H1 (cell line): ENCODE data around the gene TMEM151B. TPM values are rescaled to one million over a fixed set of nuclear protein-coding genes. Genes with fewer than 3 reads are reported as not detected.

Experiments
- CTCF ChIA-PET: fragments of 300-600 bp; sonication (Branson Sonifier 250); formaldehyde crosslinking; loops from one replicate; lab custom pipeline; 2021; ENCODE audit not compliant: partially characterized antibody; lab: Charles Lee
- POLR2A ChIA-PET: fragments of 300-600 bp; sonication (Branson Sonifier 250); formaldehyde crosslinking; loops from one replicate; lab custom pipeline; 2021; ENCODE audit warnings: inconsistent platforms; ENCODE audit not compliant: partially characterized antibody; lab: Charles Lee
- DNase-seq, 2 experiments: peaks; one replicate each; pipeline versions ENCODE4 v3.0.0 to v3.0.0-alpha.2; 2010 to 2022; ENCODE audit warnings: low spot score in 2 of 2, low read depth in 1 of 2, mixed read lengths in 1 of 2
- FAIRE-seq: peaks from 2 replicates; lab custom pipeline; 2011; peaks lifted over from hg19 to GRCh38; lab: Jason Lieb, UNC
- H2AFZ ChIP-seq: 2 replicates; pipeline ENCODE4 v1.8.1; 2012; ENCODE audit warnings: low read length, inconsistent platforms
- H2AK5ac ChIP-seq: 2 replicates; pipeline ENCODE4 v1.6.1; 2013; ENCODE audit warnings: low read depth, low read length
- H2BK120ac ChIP-seq: replicated peaks from 2 replicates; pipeline ENCODE3; 2013; ENCODE audit warnings: low read depth, low read length, inconsistent platforms
- H2BK12ac ChIP-seq: 2 replicates; pipeline ENCODE4 v1.6.1; 2013; ENCODE audit warnings: low read depth, low read length
- H2BK15ac ChIP-seq: 2 replicates; pipeline ENCODE4 v1.6.1; 2013; ENCODE audit warnings: low read length
- H2BK20ac ChIP-seq: 2 replicates; pipeline ENCODE4 v1.6.1; 2013; ENCODE audit warnings: low read length
- H2BK5ac ChIP-seq: 2 replicates; pipeline ENCODE4 v1.6.1; 2013; ENCODE audit warnings: low read depth, low read length
- H3K14ac ChIP-seq: 2 replicates; pipeline ENCODE4 v1.6.1; 2013; ENCODE audit warnings: inconsistent platforms; ENCODE audit not compliant: insufficient read length
- H3K18ac ChIP-seq: 2 replicates; pipeline ENCODE4 v1.6.1; 2013; ENCODE audit warnings: low read length; ENCODE audit errors: extremely low read depth
- H3K23ac ChIP-seq: 2 replicates; pipeline ENCODE4 v1.6.1; 2013; ENCODE audit warnings: inconsistent platforms; ENCODE audit not compliant: insufficient read length
- H3K23me2 ChIP-seq: 2 replicates; pipeline ENCODE4 v1.6.1; 2013; ENCODE audit warnings: low read depth, low read length
- H3K27ac ChIP-seq: 2 replicates; pipeline ENCODE4 v1.6.1; 2011; ENCODE audit warnings: low read depth, low read length, inconsistent platforms
- H3K27me3 ChIP-seq, 4 experiments: replicated peaks in 1 of 4; 1 replicate in 1 of 4; 2 replicates in 3 of 4; pipeline versions ENCODE4 v1.6.1 to v1.8.1; 2011 to 2013; ENCODE audit warnings: low read length in 3 of 4, mild to moderate bottlenecking in 3 of 4, inconsistent platforms in 2 of 4, mixed read lengths in 2 of 4, moderate library complexity in 1 of 4; ENCODE audit not compliant: control insufficient read depth in 3 of 4, insufficient read depth in 3 of 4; ENCODE audit errors: extremely low read depth in 1 of 4
- H3K36me3 ChIP-seq, 4 experiments: 2 replicates each; pipeline versions ENCODE4 v1.6.1 to v1.8.1; 2011 to 2013; ENCODE audit warnings: mild to moderate bottlenecking in 4 of 4, low read length in 3 of 4, moderate library complexity in 2 of 4, control low read depth in 1 of 4, inconsistent platforms in 1 of 4; ENCODE audit not compliant: insufficient read depth in 4 of 4, control insufficient read depth in 2 of 4
- H3K4ac ChIP-seq: replicated peaks from 2 replicates; pipeline ENCODE3; 2013; ENCODE audit warnings: low read length, low read depth, mixed read lengths, inconsistent platforms; ENCODE audit not compliant: insufficient read length
- H3K4me1 ChIP-seq, 4 experiments: replicated peaks in 1 of 4; 1 replicate in 1 of 4; 2 replicates in 3 of 4; pipeline versions ENCODE4 v1.6.1 to v1.8.1; 2011 to 2013; ENCODE audit warnings: low read length in 3 of 4, inconsistent platforms in 2 of 4, mixed read lengths in 1 of 4; ENCODE audit not compliant: insufficient read depth in 4 of 4, control insufficient read depth in 3 of 4
- H3K4me2 ChIP-seq, 2 experiments: 2 replicates each; pipeline versions ENCODE4 v1.6.1 to v1.8.1; 2011 to 2013; ENCODE audit warnings: low read depth in 2 of 2, low read length in 2 of 2, control low read depth in 1 of 2, inconsistent platforms in 1 of 2, mild to moderate bottlenecking in 1 of 2; ENCODE audit not compliant: insufficient read depth in 1 of 2
- H3K4me3 ChIP-seq, 4 experiments: fragments of 200-600, 300-600 bp in 1 of 4; sonication (generic), shearing (Covaris generic), sonication (Bioruptor Twin) in 1 of 4; 2 replicates each; pipeline versions ENCODE4 v1.5.1 to v1.8.1; 2011 to 2016; ENCODE audit warnings: low read length in 4 of 4, low read depth in 3 of 4, control low read depth in 2 of 4, inconsistent platforms in 2 of 4, mild to moderate bottlenecking in 2 of 4, mixed read lengths in 1 of 4, moderate library complexity in 1 of 4; ENCODE audit not compliant: insufficient read depth in 2 of 4; ENCODE audit errors: extremely low read depth in 1 of 4
- H3K56ac ChIP-seq: replicated peaks from 2 replicates; pipeline ENCODE3; 2013; ENCODE audit warnings: low read depth, mild to moderate bottlenecking, mixed read lengths, low read length, inconsistent platforms; ENCODE audit not compliant: insufficient read length
- H3K79me1 ChIP-seq: 2 replicates; pipeline ENCODE4 v1.6.1; 2013; ENCODE audit warnings: low read depth, low read length, control low read depth
- H3K79me2 ChIP-seq, 2 experiments: 2 replicates each; pipeline versions ENCODE4 v1.6.1 to v1.8.1; 2012 to 2013; ENCODE audit warnings: low read length in 2 of 2, mild to moderate bottlenecking in 2 of 2, inconsistent platforms in 1 of 2; ENCODE audit not compliant: insufficient read depth in 2 of 2, control insufficient read depth in 1 of 2
- H3K9ac ChIP-seq, 4 experiments: replicated peaks in 1 of 4; 1 replicate in 1 of 4; 2 replicates in 3 of 4; pipeline versions ENCODE4 v1.6.1 to v1.8.1; 2011 to 2013; ENCODE audit warnings: low read depth in 3 of 4, low read length in 3 of 4, control low read depth in 2 of 4, mild to moderate bottlenecking in 2 of 4, moderate library complexity in 2 of 4, inconsistent platforms in 1 of 4; ENCODE audit errors: extremely low read depth in 1 of 4
- H3K9me3 ChIP-seq, 2 experiments: 2 replicates each; pipeline versions ENCODE4 v1.6.1 to v1.8.1; 2012 to 2013; ENCODE audit warnings: mild to moderate bottlenecking in 2 of 2, moderate library complexity in 2 of 2, control low read depth in 1 of 2, inconsistent platforms in 1 of 2, low read depth in 1 of 2, low read length in 1 of 2, mixed read lengths in 1 of 2; ENCODE audit not compliant: insufficient read depth in 2 of 2
- H4K20me1 ChIP-seq, 2 experiments: replicated peaks in 1 of 2; 2 replicates each; pipeline versions ENCODE3 to v1.8.1; 2011 to 2013; ENCODE audit warnings: inconsistent platforms in 2 of 2, low read length in 2 of 2, mild to moderate bottlenecking in 1 of 2; ENCODE audit not compliant: insufficient read depth in 2 of 2, control insufficient read depth in 1 of 2
- H4K5ac ChIP-seq: 2 replicates; pipeline ENCODE4 v1.6.1; 2013; ENCODE audit warnings: low read length, low read depth, mixed read lengths, inconsistent platforms; ENCODE audit not compliant: insufficient read length
- H4K8ac ChIP-seq: 2 replicates; pipeline ENCODE4 v1.8.0; 2013; ENCODE audit warnings: mild to moderate bottlenecking, moderate library complexity, low read length, inconsistent platforms; ENCODE audit not compliant: insufficient read depth; ENCODE audit errors: extremely low read depth
- H4K91ac ChIP-seq: replicated peaks from 2 replicates; pipeline ENCODE3; 2013; ENCODE audit warnings: low read length, mixed read lengths, inconsistent platforms; ENCODE audit not compliant: insufficient read length
- BACH1 ChIP-seq: IDR thresholded peaks from 2 replicates; pipeline ENCODE4 v1.6.1; 2012; ENCODE audit warnings: low read length, improper control_type of control experiment
- BRCA1 ChIP-seq: IDR thresholded peaks from 2 replicates; pipeline ENCODE4 v1.6.1; 2012; ENCODE audit warnings: low read depth, low read length, improper control_type of control experiment
- NANOG ChIP-seq: IDR thresholded peaks from 2 replicates; pipeline ENCODE4 v1.6.1; 2011; ENCODE audit warnings: low read length, low read depth, mild to moderate bottlenecking, inconsistent platforms; ENCODE audit not compliant: insufficient read depth, poor library complexity, severe bottlenecking
- POLR2A ChIP-seq, 2 experiments: IDR thresholded peaks; 1 replicate in 1 of 2; 2 replicates in 1 of 2; pipeline ENCODE4 v1.6.1; 2011; ENCODE audit warnings: low read depth in 2 of 2, low read length in 2 of 2, mild to moderate bottlenecking in 2 of 2; ENCODE audit errors: control extremely low read depth in 1 of 2
- SP2 ChIP-seq: IDR thresholded peaks from 2 replicates; pipeline ENCODE4 v1.6.1; 2012; ENCODE audit warnings: mild to moderate bottlenecking, low read length, inconsistent platforms
- SP4 ChIP-seq: IDR thresholded peaks from 2 replicates; pipeline ENCODE4 v1.6.1; 2012; ENCODE audit warnings: low read length, inconsistent platforms
- TAF1 ChIP-seq: IDR thresholded peaks from 2 replicates; pipeline ENCODE4 v1.6.1; 2011; ENCODE audit warnings: mild to moderate bottlenecking, low read depth, low read length
- TBP ChIP-seq: IDR thresholded peaks from 2 replicates; pipeline ENCODE4 v1.6.1; 2011; ENCODE audit warnings: low read depth, low read length, improper control_type of control experiment
- TEAD4 ChIP-seq: IDR thresholded peaks from 2 replicates; pipeline ENCODE4 v1.6.1; 2012; ENCODE audit warnings: low read depth, low read length, inconsistent platforms, mixed read lengths
- WGBS, 2 experiments: shearing (Covaris generic) in 1 of 2; methylation state at CpG; one replicate each; pipeline versions ENCODE4 v1.1.6 to v1.1.7; 2013 to 2015; ENCODE audit warnings: low lambda C conversion rate in 2 of 2, mixed read lengths in 2 of 2, inconsistent platforms in 1 of 2, low coverage in 1 of 2, missing lambda C conversion rate in 1 of 2; ENCODE audit not compliant: insufficient replicate concordance in 2 of 2, insufficient coverage in 1 of 2, insufficient read length in 1 of 2; ENCODE audit errors: extremely low coverage in 1 of 2, missing lambda C conversion rate in 1 of 2; 5-methylcytosine and 5-hydroxymethylcytosine counted together
- polyA plus RNA-seq, 7 experiments: library from polyadenylated mRNA; depleted of rRNA in 3 of 7; stranded (reverse) in 5 of 7; unstranded in 2 of 7; fragments of >200 nt in 5 of 7; fragments of 200-250 nt in 2 of 7; gene quantifications; 1 replicate in 5 of 7; 2 replicates in 1 of 7; 4 replicates in 1 of 7; pipeline versions ENCODE4 v1.2.1 to v1.2.3, GENCODE V29; 2011 to 2013; ENCODE audit warnings: missing spikeins in 2 of 7, mixed read lengths in 2 of 7
- total RNA-seq: library from RNA; stranded (reverse); fragmentation: NEBNext Ultra II Directional; extraction: Animal tissue kit (Norgen Biotek cat#: 25700); gene quantifications from 2 replicates; pipeline ENCODE4 v1.2.1, GENCODE V29; 2021
- TF ChIP-seq, protein P1 (sequence below), 3 experiments: IDR thresholded peaks; 1 replicate in 2 of 3; 2 replicates in 1 of 3; pipeline versions ENCODE4 v1.5.1 to v1.6.1; 2011; ENCODE audit warnings: low read length in 3 of 3, mild to moderate bottlenecking in 3 of 3, inconsistent platforms in 2 of 3, low read depth in 1 of 3, moderate library complexity in 1 of 3; ENCODE audit not compliant: insufficient read depth in 1 of 3; ENCODE audit errors: control extremely low read depth in 1 of 3
- TF ChIP-seq, protein P2 (sequence below): IDR thresholded peaks from 2 replicates; pipeline ENCODE4 v1.6.1; 2012; ENCODE audit warnings: inconsistent platforms

The TMEM151B gene
- total and polyA plus RNA-seq, 2 of the 8 experiments (the other 6 are each of a cell fraction or from before 2014, with no cell fraction given), result 8.0 to 15.5 TPM

DNA sequence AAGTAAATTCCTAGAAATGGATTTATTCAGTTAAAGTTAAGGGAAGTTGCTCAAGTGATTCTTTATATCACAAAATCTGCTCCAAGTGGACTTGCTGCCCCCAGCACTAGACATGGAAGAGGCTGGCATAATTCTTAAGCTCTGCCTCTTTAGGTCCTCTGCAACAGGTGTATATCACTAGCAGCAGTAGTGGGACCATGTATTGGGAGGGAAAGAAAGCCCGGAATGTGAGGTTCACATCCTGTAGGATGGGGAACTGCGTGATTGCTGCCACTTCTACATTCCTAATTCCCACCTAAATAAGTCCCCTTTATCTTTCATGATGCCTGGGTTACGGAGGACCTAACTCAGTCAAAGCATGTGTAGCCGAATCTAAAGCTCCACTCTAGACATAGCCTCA lies 85.4 kb downstream of the TMEM151B start:
- Histone ChIP-seq H3K4me1 (peaks cover 0 to under 1% (median 0%) of the 10 kb centered on the region in 4 experiments; a peak in 1 of 7 replicates), H4K20me1 (no peaks in the 10 kb centered on the region), H3K14ac (no peak overlapping the region), H4K8ac (no peak overlapping the region), H3K56ac (no peak overlapping the region), H2BK5ac (no peak overlapping the region), H3K79me1 (no peaks in the 10 kb centered on the region), H3K36me3 (no peaks in the 10 kb centered on the region), H2AFZ (no peak overlapping the region), H4K5ac (no peak overlapping the region), H3K23ac (no peak overlapping the region), H3K23me2 (no peaks in the 10 kb centered on the region; the same call in 1 of the 2 replicates), H4K91ac (no peak overlapping the region), H3K4ac (no peak overlapping the region), H2AK5ac (no peak overlapping the region), H3K4me3 (no peak overlapping the region), H2BK20ac (no peak overlapping the region), H3K27me3 (no peaks in the 10 kb centered on the region), H2BK120ac (no peak overlapping the region), H2BK15ac (no peak overlapping the region), H2BK12ac (no peak overlapping the region), H3K79me2 (no peaks in the 10 kb centered on the region), H3K27ac (no peak overlapping the region), H3K9ac (no peak overlapping the region), H3K18ac (no peak overlapping the region), H3K4me2 (no peak overlapping the region), H3K9me3 (no peaks in the 10 kb centered on the region)
- ChIA-PET POLR2A (interaction anchor here (0.6 kb wide), 1 partner anchor 12 kb away, joined by 5 read pairs; no protein-coding TSS in a partner anchor), CTCF (interaction anchor here (1.4 kb wide), 1 partner anchor 10 kb away, joined by 3 read pairs; no protein-coding TSS in a partner anchor)
- no peak for FAIRE-seq
- DNase-seq, result no peak
- 91% methylated on average over 3 of the region's 4 CpGs; no CpG with 5 or more reads in 1 of the 2 experiments for WGBS, 2 experiments
- TF ChIP-seq NANOG (no peak), TBP (no peak), SP4 (no peak), BRCA1 (no peak), POLR2A (IDR thresholded peaks at IDR 0.05; ENCODE audit: control extremely low read depth in 1 of 2, low read depth in 2 of 2, low read length in 2 of 2) (no peak), SP2 (no peak), TAF1 (no peak), TEAD4 (no peak), BACH1 (no peak)
- TF ChIP-seq, protein P1, sequence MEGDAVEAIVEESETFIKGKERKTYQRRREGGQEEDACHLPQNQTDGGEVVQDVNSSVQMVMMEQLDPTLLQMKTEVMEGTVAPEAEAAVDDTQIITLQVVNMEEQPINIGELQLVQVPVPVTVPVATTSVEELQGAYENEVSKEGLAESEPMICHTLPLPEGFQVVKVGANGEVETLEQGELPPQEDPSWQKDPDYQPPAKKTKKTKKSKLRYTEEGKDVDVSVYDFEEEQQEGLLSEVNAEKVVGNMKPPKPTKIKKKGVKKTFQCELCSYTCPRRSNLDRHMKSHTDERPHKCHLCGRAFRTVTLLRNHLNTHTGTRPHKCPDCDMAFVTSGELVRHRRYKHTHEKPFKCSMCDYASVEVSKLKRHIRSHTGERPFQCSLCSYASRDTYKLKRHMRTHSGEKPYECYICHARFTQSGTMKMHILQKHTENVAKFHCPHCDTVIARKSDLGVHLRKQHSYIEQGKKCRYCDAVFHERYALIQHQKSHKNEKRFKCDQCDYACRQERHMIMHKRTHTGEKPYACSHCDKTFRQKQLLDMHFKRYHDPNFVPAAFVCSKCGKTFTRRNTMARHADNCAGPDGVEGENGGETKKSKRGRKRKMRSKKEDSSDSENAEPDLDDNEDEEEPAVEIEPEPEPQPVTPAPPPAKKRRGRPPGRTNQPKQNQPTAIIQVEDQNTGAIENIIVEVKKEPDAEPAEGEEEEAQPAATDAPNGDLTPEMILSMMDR (IDR thresholded peaks at IDR 0.05; ENCODE audit: control extremely low read depth in 1 of 3, insufficient read depth in 1 of 3, low read depth in 1 of 3, low read length in 3 of 3), result no peak
- TF ChIP-seq, protein P2, sequence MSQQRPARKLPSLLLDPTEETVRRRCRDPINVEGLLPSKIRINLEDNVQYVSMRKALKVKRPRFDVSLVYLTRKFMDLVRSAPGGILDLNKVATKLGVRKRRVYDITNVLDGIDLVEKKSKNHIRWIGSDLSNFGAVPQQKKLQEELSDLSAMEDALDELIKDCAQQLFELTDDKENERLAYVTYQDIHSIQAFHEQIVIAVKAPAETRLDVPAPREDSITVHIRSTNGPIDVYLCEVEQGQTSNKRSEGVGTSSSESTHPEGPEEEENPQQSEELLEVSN, result no peak
